Erythroblast (primary cell): ENCODE results near the gene IQGAP3.

Source experiments
- GATA1 ChIP-seq: IDR thresholded peaks from 2 replicates; pipeline ENCODE4 v1.6.1; 2011; ENCODE audit warnings: low read depth, mild to moderate bottlenecking, control low read depth, low read length, moderate library complexity
- POLR2A ChIP-seq: IDR thresholded peaks from 2 replicates; pipeline ENCODE4 v1.6.1; 2011; ENCODE audit warnings: mild to moderate bottlenecking, low read length

- TF ChIP-seq POLR2A: no peak
- no peak for TF ChIP-seq GATA1
Measured at GRCh38 chr1:156608036-156608674, 35.8 kb upstream of the IQGAP3 start.
